ENCODE results near the gene KRTAP10-2. TPM values are rescaled to one million over a fixed set of nuclear protein-coding genes. Genes with fewer than 3 reads are reported as not detected.
"Not testable (repeated sequence)": the region's sequence is repeated elsewhere in the genome, so short reads cannot be mapped to it uniquely, and the experiment has no call there.

The KRTAP10-2 gene
- polyA plus RNA-seq, 1 donor (not counting 4 experiments of a cell fraction or from before 2014, with no cell fraction given): not detected

DNA sequence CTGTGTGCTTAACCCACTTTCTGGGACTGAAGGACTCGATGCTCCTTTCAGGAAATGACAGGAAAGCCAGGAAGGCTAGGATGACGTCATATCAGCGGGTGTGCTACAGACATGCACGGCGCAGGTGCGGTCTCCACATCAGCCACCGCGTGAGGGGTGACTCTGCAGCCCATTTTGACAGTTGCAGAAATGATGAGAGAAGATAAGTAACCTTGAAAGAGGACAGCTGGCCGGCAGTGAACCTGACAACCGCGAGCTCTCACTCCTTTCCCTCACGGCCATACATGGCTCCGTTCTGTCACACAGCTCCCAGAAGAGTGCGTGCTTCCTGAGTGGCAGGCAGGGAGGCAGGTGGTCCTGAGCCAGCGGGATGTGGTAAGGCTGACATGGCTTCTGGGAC is 30.8 kb upstream of the KRTAP10-2 start:
- no peak for FAIRE-seq
- TF ChIP-seq, protein P1, sequence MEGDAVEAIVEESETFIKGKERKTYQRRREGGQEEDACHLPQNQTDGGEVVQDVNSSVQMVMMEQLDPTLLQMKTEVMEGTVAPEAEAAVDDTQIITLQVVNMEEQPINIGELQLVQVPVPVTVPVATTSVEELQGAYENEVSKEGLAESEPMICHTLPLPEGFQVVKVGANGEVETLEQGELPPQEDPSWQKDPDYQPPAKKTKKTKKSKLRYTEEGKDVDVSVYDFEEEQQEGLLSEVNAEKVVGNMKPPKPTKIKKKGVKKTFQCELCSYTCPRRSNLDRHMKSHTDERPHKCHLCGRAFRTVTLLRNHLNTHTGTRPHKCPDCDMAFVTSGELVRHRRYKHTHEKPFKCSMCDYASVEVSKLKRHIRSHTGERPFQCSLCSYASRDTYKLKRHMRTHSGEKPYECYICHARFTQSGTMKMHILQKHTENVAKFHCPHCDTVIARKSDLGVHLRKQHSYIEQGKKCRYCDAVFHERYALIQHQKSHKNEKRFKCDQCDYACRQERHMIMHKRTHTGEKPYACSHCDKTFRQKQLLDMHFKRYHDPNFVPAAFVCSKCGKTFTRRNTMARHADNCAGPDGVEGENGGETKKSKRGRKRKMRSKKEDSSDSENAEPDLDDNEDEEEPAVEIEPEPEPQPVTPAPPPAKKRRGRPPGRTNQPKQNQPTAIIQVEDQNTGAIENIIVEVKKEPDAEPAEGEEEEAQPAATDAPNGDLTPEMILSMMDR (optimal IDR thresholded peaks at IDR 0.05 in 1 of 3, IDR thresholded peaks at IDR 0.05 in 1 of 3, conservative IDR thresholded peaks at IDR 0.05 in 1 of 3; ENCODE audit: extremely low read depth in 1 of 3, insufficient read depth in 2 of 3, low read length in 3 of 3): no peak
- no peak for TF ChIP-seq EZH2 (IDR thresholded peaks at IDR 0.05; ENCODE audit: low read length)
- no peaks in the 10 kb centered on the region for H3K27me3 ChIP-seq (ENCODE audit: control insufficient read depth, extremely low read depth, insufficient read depth, low read length)
- H3K9me1 ChIP-seq (ENCODE audit: control insufficient read depth, extremely low read depth, insufficient read depth, low read length): no peaks in the 10 kb centered on the region
- H3K4me2 ChIP-seq (ENCODE audit: control insufficient read depth, extremely low read depth, insufficient read depth, low read depth, low read length): no peak overlapping the region
- dilution Hi-C loops (cut with MboI; ENCODE audit: extremely low pct_ligation_motif_present, low sequenced_read_pairs): no loop called here
- no peaks in the 10 kb centered on the region for H4K20me1 ChIP-seq (ENCODE audit: control insufficient read depth, extremely low read depth, insufficient read depth, low read length)
- H3K9me3 ChIP-seq (ENCODE audit: control insufficient read depth, low read depth, low read length): peaks cover 11% of the 10 kb centered on the region
- H3K27ac ChIP-seq (ENCODE audit: control insufficient read depth, insufficient read depth, low read length): no peak overlapping the region
- no peak overlapping the region for H3K9ac ChIP-seq (ENCODE audit: control insufficient read depth, extremely low read depth, insufficient read depth, low read length)
- no peak for DNase-seq (ENCODE audit: low read depth, low spot score)
- H3K36me3 ChIP-seq (ENCODE audit: control insufficient read depth in 2 of 2, extremely low read depth in 1 of 2, insufficient read depth in 2 of 2, low read length in 2 of 2): no peaks in the 10 kb centered on the region
- no peaks in the 10 kb centered on the region for H3K4me1 ChIP-seq (ENCODE audit: control insufficient read depth, extremely low read depth, insufficient read depth, low read length)
- no peak overlapping the region for H3K4me3 ChIP-seq (ENCODE audit: control insufficient read depth in 2 of 3, extremely low read depth in 1 of 3, insufficient read depth in 2 of 3, low read depth in 1 of 3, low read length in 3 of 3)
- no peak overlapping the region for H2AFZ ChIP-seq (ENCODE audit: control insufficient read depth, low read length)
- H3K79me2 ChIP-seq (ENCODE audit: control insufficient read depth, insufficient read depth, low read length): no peaks in the 10 kb centered on the region

DNA sequence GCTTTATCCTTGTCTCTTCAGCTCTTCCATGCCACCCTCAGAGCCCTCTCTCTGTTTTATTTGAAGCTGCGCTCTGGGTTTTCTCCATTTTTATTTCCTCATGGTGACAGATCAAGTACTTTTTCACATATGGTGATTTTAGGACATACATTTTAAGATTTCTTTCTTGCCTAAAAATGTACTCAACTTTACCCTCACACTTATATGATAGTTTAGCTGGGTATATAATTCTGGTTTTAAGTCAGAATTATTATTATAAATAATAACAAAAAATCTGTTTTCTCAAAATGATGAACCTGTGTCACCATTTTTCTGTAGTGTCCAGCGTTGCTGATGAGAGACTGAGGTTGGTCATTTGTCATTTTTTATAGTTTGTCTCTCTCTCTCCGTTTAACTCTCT is 29.9 kb upstream of the KRTAP10-2 start:
- Histone ChIP-seq H3K36me3 (ENCODE audit: control insufficient read depth in 2 of 2, extremely low read depth in 1 of 2, insufficient read depth in 2 of 2, low read length in 2 of 2) (no peaks in the 10 kb centered on the region), H3K4me3 (ENCODE audit: control insufficient read depth in 2 of 3, extremely low read depth in 1 of 3, insufficient read depth in 2 of 3, low read depth in 1 of 3, low read length in 3 of 3) (no peak overlapping the region), H3K27ac (ENCODE audit: control insufficient read depth, insufficient read depth, low read length) (no peak overlapping the region), H2AFZ (ENCODE audit: control insufficient read depth, low read length) (no peak overlapping the region), H3K9me3 (ENCODE audit: control insufficient read depth, low read depth, low read length) (peaks cover 11% of the 10 kb centered on the region), H3K9me1 (ENCODE audit: control insufficient read depth, extremely low read depth, insufficient read depth, low read length) (no peaks in the 10 kb centered on the region), H3K4me2 (ENCODE audit: control insufficient read depth, extremely low read depth, insufficient read depth, low read depth, low read length) (no peak overlapping the region), H3K9ac (ENCODE audit: control insufficient read depth, extremely low read depth, insufficient read depth, low read length) (no peak overlapping the region), H3K27me3 (ENCODE audit: control insufficient read depth, extremely low read depth, insufficient read depth, low read length) (no peaks in the 10 kb centered on the region), H4K20me1 (ENCODE audit: control insufficient read depth, extremely low read depth, insufficient read depth, low read length) (no peaks in the 10 kb centered on the region), H3K79me2 (ENCODE audit: control insufficient read depth, insufficient read depth, low read length) (no peaks in the 10 kb centered on the region), H3K4me1 (ENCODE audit: control insufficient read depth, extremely low read depth, insufficient read depth, low read length) (no peaks in the 10 kb centered on the region)
- TF ChIP-seq, protein P1 (optimal IDR thresholded peaks at IDR 0.05 in 1 of 3, IDR thresholded peaks at IDR 0.05 in 1 of 3, conservative IDR thresholded peaks at IDR 0.05 in 1 of 3; ENCODE audit: extremely low read depth in 1 of 3, insufficient read depth in 2 of 3, low read length in 3 of 3): no peak
- no peak for TF ChIP-seq EZH2 (IDR thresholded peaks at IDR 0.05; ENCODE audit: low read length)
- FAIRE-seq: no peak
- dilution Hi-C loops (cut with MboI; ENCODE audit: extremely low pct_ligation_motif_present, low sequenced_read_pairs): no loop called here
- DNase-seq (ENCODE audit: low read depth, low spot score): no peak

DNA sequence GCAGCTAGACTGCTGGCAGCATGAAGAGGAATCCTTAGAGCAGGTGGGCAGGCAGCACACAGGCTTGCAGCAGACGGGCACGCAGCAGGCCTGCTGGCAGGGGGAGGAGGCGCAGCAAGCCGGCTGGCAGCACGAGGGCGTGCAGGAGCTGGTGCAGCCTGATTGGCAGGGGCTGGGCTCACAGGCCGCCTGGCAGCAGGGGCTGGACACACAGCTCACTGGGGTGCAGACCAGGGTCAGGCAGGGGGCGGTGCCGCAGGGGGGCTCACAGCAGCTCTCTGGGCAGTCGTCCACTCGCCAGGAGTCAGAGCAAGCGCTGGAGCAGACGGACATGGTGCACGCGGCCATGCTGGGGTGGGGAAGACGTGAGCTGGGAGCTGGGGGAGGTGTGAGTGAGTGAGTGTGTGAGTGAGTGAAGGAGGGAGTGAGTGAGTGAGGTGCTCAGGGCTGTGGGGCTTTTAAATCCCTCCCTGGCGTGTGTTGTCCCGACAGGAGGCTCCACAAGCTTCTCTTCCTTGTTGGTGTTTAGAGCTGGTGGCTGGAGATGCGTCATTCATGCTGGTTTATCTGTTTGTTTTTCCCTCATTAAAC is 29.0 kb upstream of the KRTAP10-2 start, which contains the start of gene KRTAP10-5:
KRTAP10-5 (minus strand) TSS at position 374 of the 591 bp plus-strand sequence; CDS start at position 348, 26 bp downstream.
- H3K9me1 ChIP-seq (ENCODE audit: control insufficient read depth, extremely low read depth, insufficient read depth, low read length); H3K9ac ChIP-seq (ENCODE audit: control insufficient read depth, extremely low read depth, insufficient read depth, low read length); dilution Hi-C loops (cut with MboI; ENCODE audit: extremely low pct_ligation_motif_present, low sequenced_read_pairs); H3K79me2 ChIP-seq (ENCODE audit: control insufficient read depth, insufficient read depth, low read length); H4K20me1 ChIP-seq (ENCODE audit: control insufficient read depth, extremely low read depth, insufficient read depth, low read length); H3K36me3 ChIP-seq (ENCODE audit: control insufficient read depth in 2 of 2, extremely low read depth in 1 of 2, insufficient read depth in 2 of 2, low read length in 2 of 2); H3K4me2 ChIP-seq (ENCODE audit: control insufficient read depth, extremely low read depth, insufficient read depth, low read depth, low read length); FAIRE-seq; H2AFZ ChIP-seq (ENCODE audit: control insufficient read depth, low read length); H3K4me3 ChIP-seq (ENCODE audit: control insufficient read depth in 2 of 3, extremely low read depth in 1 of 3, insufficient read depth in 2 of 3, low read depth in 1 of 3, low read length in 3 of 3); H3K4me1 ChIP-seq (ENCODE audit: control insufficient read depth, extremely low read depth, insufficient read depth, low read length); H3K27ac ChIP-seq (ENCODE audit: control insufficient read depth, insufficient read depth, low read length); H3K27me3 ChIP-seq (ENCODE audit: control insufficient read depth, extremely low read depth, insufficient read depth, low read length); DNase-seq (ENCODE audit: low read depth, low spot score): not testable (repeated sequence)
- H3K9me3 ChIP-seq (ENCODE audit: control insufficient read depth, low read depth, low read length): peaks cover 11% of the 10 kb centered on the region
